ENCODE measurements around the gene CRMP1.

GRCh38 chr4:5798462-5798861 lies 94.4 kb downstream of the CRMP1 start:
- no peak for TF ChIP-seq REST (IDR thresholded peaks at IDR 0.05; ENCODE audit: insufficient read depth in 1 of 2, low read depth in 2 of 2, low read length in 2 of 2)
- no peak for TF ChIP-seq POLR2AphosphoS5 (IDR thresholded peaks at IDR 0.05; ENCODE audit: low read depth, low read length)
- no peak for TF ChIP-seq SIN3A (IDR thresholded peaks at IDR 0.05; ENCODE audit: borderline replicate concordance, insufficient read depth, low read length)
